ENCODE data around the gene PEX5L.
"Not testable (repeated sequence)": the region's sequence is repeated elsewhere in the genome, so short reads cannot be mapped to it uniquely, and the experiment has no call there.

Gene PEX5L

DNA sequence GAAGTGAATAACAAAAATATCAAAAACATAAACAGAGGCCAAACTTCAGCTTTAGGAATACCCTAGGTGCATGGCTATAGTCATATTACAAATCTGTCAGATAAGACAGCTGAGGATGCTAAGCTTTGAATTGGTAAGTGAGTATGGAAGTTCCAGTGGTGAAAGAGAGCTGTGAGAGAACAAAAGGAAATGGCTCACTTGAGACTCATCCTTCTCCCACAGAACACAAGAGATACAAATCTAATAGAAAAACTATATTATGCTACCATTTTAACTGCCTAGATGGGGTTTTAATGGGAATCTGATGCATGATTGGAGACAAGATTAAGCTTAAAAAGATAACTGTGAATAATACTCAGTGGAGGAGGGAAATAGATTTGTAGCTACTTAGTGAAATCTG, 21.5 kb upstream of the PEX5L start:
- TF ChIP-seq POLR2A (IDR thresholded peaks at IDR 0.05; ENCODE audit: extremely low read depth, insufficient read length) (no peak), MYC (IDR thresholded peaks at IDR 0.05; ENCODE audit: low read depth, low read length) (no peak), MAX (IDR thresholded peaks at IDR 0.05; ENCODE audit: low read depth, low read length) (no peak)
- TF ChIP-seq, protein P1, sequence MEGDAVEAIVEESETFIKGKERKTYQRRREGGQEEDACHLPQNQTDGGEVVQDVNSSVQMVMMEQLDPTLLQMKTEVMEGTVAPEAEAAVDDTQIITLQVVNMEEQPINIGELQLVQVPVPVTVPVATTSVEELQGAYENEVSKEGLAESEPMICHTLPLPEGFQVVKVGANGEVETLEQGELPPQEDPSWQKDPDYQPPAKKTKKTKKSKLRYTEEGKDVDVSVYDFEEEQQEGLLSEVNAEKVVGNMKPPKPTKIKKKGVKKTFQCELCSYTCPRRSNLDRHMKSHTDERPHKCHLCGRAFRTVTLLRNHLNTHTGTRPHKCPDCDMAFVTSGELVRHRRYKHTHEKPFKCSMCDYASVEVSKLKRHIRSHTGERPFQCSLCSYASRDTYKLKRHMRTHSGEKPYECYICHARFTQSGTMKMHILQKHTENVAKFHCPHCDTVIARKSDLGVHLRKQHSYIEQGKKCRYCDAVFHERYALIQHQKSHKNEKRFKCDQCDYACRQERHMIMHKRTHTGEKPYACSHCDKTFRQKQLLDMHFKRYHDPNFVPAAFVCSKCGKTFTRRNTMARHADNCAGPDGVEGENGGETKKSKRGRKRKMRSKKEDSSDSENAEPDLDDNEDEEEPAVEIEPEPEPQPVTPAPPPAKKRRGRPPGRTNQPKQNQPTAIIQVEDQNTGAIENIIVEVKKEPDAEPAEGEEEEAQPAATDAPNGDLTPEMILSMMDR (IDR thresholded peaks at IDR 0.05; ENCODE audit: low read depth, low read length) = no peak
- H3K4me3 ChIP-seq (ENCODE audit: low read depth, low read length) = no peak overlapping the region
- DNase-seq (ENCODE audit: low read depth) = no peak

DNA sequence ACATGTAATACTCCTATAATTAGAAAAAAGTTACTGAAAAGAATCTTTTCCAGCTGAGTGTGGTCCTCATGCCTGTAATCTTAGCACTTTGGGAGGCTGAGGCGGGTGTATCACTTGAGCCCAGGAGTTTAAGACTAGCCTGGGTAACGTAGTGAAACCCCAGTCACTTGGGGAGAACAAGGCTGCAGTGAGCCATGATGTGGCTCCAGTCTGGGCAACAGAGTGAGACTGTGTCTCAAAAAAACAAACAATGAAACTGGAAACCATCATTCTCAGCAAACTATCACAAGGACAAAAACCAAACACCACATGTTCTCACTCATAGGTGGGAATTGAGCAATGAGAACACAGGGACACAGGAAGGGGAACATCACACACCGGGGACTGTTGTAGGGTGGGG, 18.9 kb upstream of the PEX5L start:
- DNase-seq (ENCODE audit: low read depth); H3K4me3 ChIP-seq (ENCODE audit: low read depth, low read length): not testable (repeated sequence)

DNA sequence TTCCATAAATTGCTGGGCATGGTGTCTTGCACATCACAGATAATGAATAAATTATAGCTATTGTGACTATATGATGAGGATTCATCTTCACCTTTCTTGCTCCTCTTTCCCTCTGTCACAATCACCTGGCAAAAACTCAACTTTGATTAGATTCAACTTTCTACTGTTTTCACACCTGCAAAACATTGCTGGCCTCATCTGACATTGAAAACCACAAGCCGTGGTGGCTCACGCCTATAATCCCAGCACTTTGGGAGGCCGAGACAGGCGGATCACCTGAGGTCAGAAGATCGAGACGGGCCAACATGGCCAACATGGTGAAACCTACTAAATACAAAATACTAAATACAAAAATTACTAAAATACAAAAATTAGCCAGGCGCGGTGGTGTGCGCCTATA, 12.7 kb upstream of the PEX5L start:
- TF ChIP-seq, protein P1 (IDR thresholded peaks at IDR 0.05; ENCODE audit: low read depth, low read length) = no peak
- no peak for TF ChIP-seq POLR2A (IDR thresholded peaks at IDR 0.05; ENCODE audit: extremely low read depth, insufficient read length)
- no peak for DNase-seq (ENCODE audit: low read depth)
- no peak overlapping the region for H3K4me3 ChIP-seq (ENCODE audit: low read depth, low read length)

GRCh38 chr3:180048840-180049239, 12.1 kb upstream of the PEX5L start:
- TF ChIP-seq, protein P1 (IDR thresholded peaks at IDR 0.05; ENCODE audit: low read depth, low read length) = no peak
- TF ChIP-seq MAX (IDR thresholded peaks at IDR 0.05; ENCODE audit: low read depth, low read length) (no peak), POLR2A (IDR thresholded peaks at IDR 0.05; ENCODE audit: extremely low read depth, insufficient read length) (no peak), MYC (IDR thresholded peaks at IDR 0.05; ENCODE audit: low read depth, low read length) (no peak)
- no peak overlapping the region for H3K4me3 ChIP-seq (ENCODE audit: low read depth, low read length)
- no peak for DNase-seq (ENCODE audit: low read depth)

- H3K4me3 ChIP-seq (ENCODE audit: low read depth, low read length) = no peak overlapping the region
- TF ChIP-seq MAX (IDR thresholded peaks at IDR 0.05; ENCODE audit: low read depth, low read length) (no peak), POLR2A (IDR thresholded peaks at IDR 0.05; ENCODE audit: extremely low read depth, insufficient read length) (no peak)
- peak; percentile 48 for DNase-seq (ENCODE audit: low read depth)
Observed at GRCh38 chr3:180048103-180048502, 11.4 kb upstream of the PEX5L start.

GRCh38 chr3:180040966-180041365, 4.2 kb upstream of the PEX5L start:
- DNase-seq (ENCODE audit: low read depth) = no peak
- TF ChIP-seq MYC (IDR thresholded peaks at IDR 0.05; ENCODE audit: low read depth, low read length) = no peak
- TF ChIP-seq MAX (IDR thresholded peaks at IDR 0.05; ENCODE audit: low read depth, low read length) = no peak
- TF ChIP-seq, protein P1 (IDR thresholded peaks at IDR 0.05; ENCODE audit: low read depth, low read length) = no peak
- no peak for TF ChIP-seq POLR2A (IDR thresholded peaks at IDR 0.05; ENCODE audit: extremely low read depth, insufficient read length)
- H3K4me3 ChIP-seq (ENCODE audit: low read depth, low read length) = no peak overlapping the region

GRCh38 chr3:180036092-180036670, 556 bp downstream of the PEX5L start:
- peak; percentile 2 for DNase-seq (ENCODE audit: low read depth)
- TF ChIP-seq MYC (IDR thresholded peaks at IDR 0.05; ENCODE audit: low read depth, low read length) (no peak), POLR2A (IDR thresholded peaks at IDR 0.05; ENCODE audit: extremely low read depth, insufficient read length) (no peak), MAX (IDR thresholded peaks at IDR 0.05; ENCODE audit: low read depth, low read length) (no peak)
- TF ChIP-seq, protein P1 (IDR thresholded peaks at IDR 0.05; ENCODE audit: low read depth, low read length) = no peak
- no peak overlapping the region for H3K4me3 ChIP-seq (ENCODE audit: low read depth, low read length)
